HepG2 (cell line): Measurements from ENCODE around the gene UBE2O. TPM values are rescaled to one million over a fixed set of nuclear protein-coding genes. Genes with fewer than 3 reads are reported as not detected.
A peak's percentile ranks its signal among the peaks of the same experiment; 100 is the strongest.

Source experiments
- ATAC-seq: fragments of 200-7000 bp; cut with Tn5 transposase; 3 replicates; pipeline ENCODE4 v1.9.1; 2020; ENCODE audit warnings: mild to moderate bottlenecking, moderate library complexity
- BruUV-seq: library from RNA; stranded (reverse); fragments of 400-500 nt; replicated peaks from 2 replicates; lab custom pipeline; 2021; lab: Mats Ljungman, UMichigan
- CTCF ChIA-PET: fragments of 300-600 bp; formaldehyde crosslinking; extraction: SDS; loops from one replicate; lab custom pipeline; 2021; ENCODE audit warnings: low total read pairs, inconsistent platforms, low intra/inter-chr PET ratio; lab: Yijun Ruan, JAX
- POLR2A ChIA-PET: fragments of 350-600 bp; sonication (Branson Sonifier 250); formaldehyde crosslinking; loops from one replicate; lab custom pipeline; 2020; ENCODE audit warnings: antibody characterized with exemption, inconsistent platforms; lab: Yijun Ruan, JAX
- DNase-seq: peaks from one replicate; pipeline ENCODE4 v3.0.0-alpha.2; 2015; ENCODE audit warnings: low spot score
- FAIRE-seq: peaks from 3 replicates; lab custom pipeline; 2011; peaks lifted over from hg19 to GRCh38; lab: Jason Lieb, UNC
- H2AFZ ChIP-seq: one replicate; pipeline ENCODE4 v1.6.1; 2011; ENCODE audit warnings: low read length, inconsistent platforms
- H3K27ac ChIP-seq: fragments of 300-600 bp; 3 replicates; pipeline ENCODE4 v1.8.0; 2011; ENCODE audit warnings: mixed run types, mild to moderate bottlenecking, mixed read lengths, low read length, inconsistent platforms; ENCODE audit not compliant: insufficient read depth; ENCODE audit errors: extremely low read length
- H3K27me3 ChIP-seq, 2 experiments: fragments of 200-600 bp in 1 of 2; 2 replicates in 1 of 2; 3 replicates in 1 of 2; pipeline versions ENCODE4 v1.6.0 to v1.8.0; 2011; ENCODE audit warnings: low read length in 2 of 2, mild to moderate bottlenecking in 2 of 2, moderate library complexity in 2 of 2, inconsistent platforms in 1 of 2; ENCODE audit not compliant: insufficient read depth in 2 of 2, control insufficient read depth in 1 of 2
- H3K36me3 ChIP-seq, 2 experiments: fragments of 200-600 bp in 1 of 2; replicated peaks in 1 of 2; 2 replicates in 1 of 2; 3 replicates in 1 of 2; pipeline versions ENCODE4 v1.5.1 to v1.8.0; 2011; ENCODE audit warnings: low read length in 2 of 2, inconsistent platforms in 1 of 2; ENCODE audit not compliant: insufficient read depth in 2 of 2, control insufficient read depth in 1 of 2
- H3K4me1 ChIP-seq: 2 replicates; pipeline ENCODE4 v1.5.1; 2012; ENCODE audit warnings: low read length, inconsistent platforms; ENCODE audit not compliant: insufficient read depth
- H3K4me2 ChIP-seq: 2 replicates; pipeline ENCODE4 v1.6.0; 2011; ENCODE audit warnings: low read depth, low read length, inconsistent platforms
- H3K4me3 ChIP-seq, 3 experiments: fragments of 200-600 bp in 1 of 3; sonication (generic), shearing (Covaris generic) in 1 of 3; replicated peaks in 1 of 3; 2 replicates each; pipeline ENCODE4 v1.5.1; 2011 to 2016; ENCODE audit warnings: low read length in 3 of 3, inconsistent platforms in 2 of 3, low read depth in 2 of 3, mild to moderate bottlenecking in 2 of 3, control low read depth in 1 of 3, mixed read lengths in 1 of 3; ENCODE audit not compliant: insufficient read depth in 1 of 3
- H3K79me2 ChIP-seq: one replicate; pipeline ENCODE4 v1.6.1; 2011; ENCODE audit warnings: low read length, inconsistent platforms; ENCODE audit not compliant: insufficient read depth
- H3K9ac ChIP-seq: 2 replicates; pipeline ENCODE4 v1.6.0; 2011; ENCODE audit warnings: mild to moderate bottlenecking, low read depth, low read length, inconsistent platforms; ENCODE audit not compliant: insufficient read depth
- H3K9me3 ChIP-seq: 2 replicates; pipeline ENCODE4 v1.5.1; 2012; ENCODE audit warnings: mild to moderate bottlenecking, low read length
- H4K20me1 ChIP-seq: 2 replicates; pipeline ENCODE4 v1.6.0; 2011; ENCODE audit warnings: inconsistent platforms, mild to moderate bottlenecking, low read length, moderate library complexity; ENCODE audit not compliant: insufficient read depth
- BORCS8-MEF2B ChIP-seq: sonication (generic); formaldehyde crosslinking; IDR thresholded peaks from 2 replicates; pipeline ENCODE4 v1.8.0; 2022; ENCODE audit warnings: mild to moderate bottlenecking, missing genetic modification reagents
- MEIS1 ChIP-seq: sonication (generic); formaldehyde crosslinking; IDR thresholded peaks from 2 replicates; pipeline ENCODE4 v1.9.0; 2021; ENCODE audit warnings: mild to moderate bottlenecking, missing genetic modification reagents, moderate library complexity, borderline replicate concordance
- POLR2AphosphoS2 ChIP-seq: IDR thresholded peaks from 2 replicates; pipeline ENCODE4 v1.6.1; 2011; ENCODE audit warnings: low read depth, low read length, improper control_type of control experiment
- TCF12 ChIP-seq, 2 experiments: fragments of 450-650 bp in 1 of 2; sonication (generic) in 1 of 2; formaldehyde crosslinking in 1 of 2; IDR thresholded peaks; 2 replicates each; pipeline versions ENCODE4 v1.6.1 to v1.8.0; 2017 to 2022; ENCODE audit warnings: antibody characterized with exemption in 1 of 2, mild to moderate bottlenecking in 1 of 2, missing genetic modification reagents in 1 of 2, moderate library complexity in 1 of 2
- ZBTB8A ChIP-seq: sonication (generic); formaldehyde crosslinking; IDR thresholded peaks from 2 replicates; pipeline ENCODE4 v1.4.0; 2020; ENCODE audit warnings: mild to moderate bottlenecking, low read depth, missing genetic modification reagents, borderline replicate concordance
- ZNF143 ChIP-seq: sonication (generic); formaldehyde crosslinking; IDR thresholded peaks from 2 replicates; pipeline ENCODE4 v1.4.0; 2020; ENCODE audit warnings: missing genetic modification reagents
- ZNF30 ChIP-seq: sonication (generic); formaldehyde crosslinking; IDR thresholded peaks from 2 replicates; pipeline ENCODE4 v1.5.0; 2020; ENCODE audit warnings: mild to moderate bottlenecking, missing genetic modification reagents
- ZNF563 ChIP-seq: sonication (generic); formaldehyde crosslinking; IDR thresholded peaks from 2 replicates; pipeline ENCODE4 v1.8.0; 2022; ENCODE audit warnings: mild to moderate bottlenecking, moderate library complexity, missing genetic modification reagents
- WGBS: methylation state at CpG from one replicate; pipeline ENCODE4 v1.1.6; 2017; ENCODE audit warnings: low lambda C conversion rate; 5-methylcytosine and 5-hydroxymethylcytosine counted together
- in situ Hi-C: cut with HindIII; loops from 2 replicates; pipeline ENCODE4 v1.10.0; 2017; ENCODE audit warnings: low pct_unique_long_range_greater_than_20kb; ENCODE audit not compliant: extremely low pct_ligation_motif_present
- intact Hi-C: fragments of 100-400 bp; cut with micrococcal nuclease; formaldehyde crosslinking; loops from one replicate; pipeline ENCODE4 v1.10.0; 2022; ENCODE audit not compliant: unreplicated experiment
- polyA plus RNA-seq, 8 experiments: library from polyadenylated mRNA; depleted of rRNA in 3 of 8; stranded (reverse) in 7 of 8; unstranded in 1 of 8; fragments of >200 nt; fragmentation: Illumina TruSeq in 4 of 8; extraction: Trizol in 4 of 8; gene quantifications; 2 replicates each; pipeline versions ENCODE4 v1.2.1 to v1.2.3, GENCODE V29; 2011 to 2016; ENCODE audit warnings: low read depth in 4 of 8, missing spikeins in 1 of 8, mixed read lengths in 1 of 8; ENCODE audit not compliant: insufficient read depth in 1 of 8
- total RNA-seq, 5 experiments: library from RNA; depleted of rRNA; stranded (reverse); fragments of >200 nt; fragmentation: Illumina TruSeq; extraction: Trizol; gene quantifications; 2 replicates each; pipeline ENCODE4 v1.2.3, GENCODE V29; 2016; ENCODE audit warnings: low read depth in 1 of 5

UBE2O gene
- total and polyA plus RNA-seq, 2 of the 13 experiments (the other 11 are each of a cell fraction or from before 2014, with no cell fraction given): 21.5 to 23.5 TPM

DNA sequence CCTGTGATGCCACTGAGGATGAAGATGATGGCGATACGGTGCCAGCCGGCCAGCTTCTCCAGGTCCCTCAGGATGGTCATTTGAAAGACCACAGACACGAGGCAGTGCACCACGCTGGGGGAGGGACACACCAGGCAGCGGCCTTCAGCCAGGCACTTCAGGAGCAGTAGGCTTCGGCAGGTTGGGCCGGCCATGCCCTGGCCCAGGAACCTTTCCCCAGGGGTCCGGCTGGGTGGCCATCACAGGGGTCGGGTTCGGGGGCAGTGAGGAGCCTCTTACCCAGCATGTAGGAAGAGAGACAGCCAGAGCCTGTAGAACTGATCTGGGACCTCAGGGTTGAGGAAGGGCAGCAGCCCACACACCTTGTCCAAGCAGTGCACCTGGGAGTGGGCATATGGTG, 19.8 kb upstream of the UBE2O start:
- ChIA-PET CTCF (interaction anchor here (0.8 kb wide), 1 partner anchor 10 kb away, joined by 3 read pairs; no protein-coding TSS in a partner anchor), POLR2A (no interaction called here)
- DNase-seq (no peak), ATAC-seq (no peak), FAIRE-seq (no peak)
- Histone ChIP-seq H3K27ac (no peak overlapping the region), H3K4me2 (no peak overlapping the region), H4K20me1 (no peaks in the 10 kb centered on the region), H3K9ac (no peak overlapping the region), H3K27me3 (no peaks in the 10 kb centered on the region), H3K36me3 (peaks cover 0 to 6% of the 10 kb centered on the region in 2 experiments; a peak in 1 of 5 replicates), H3K79me2 (no peaks in the 10 kb centered on the region), H3K9me3 (no peaks in the 10 kb centered on the region), H3K4me1 (peaks cover 19% of the 10 kb centered on the region), H3K4me3 (no peak overlapping the region), H2AFZ (no peak overlapping the region)
- BruUV-seq: no TSS peak
- intact Hi-C loops (no loop called here), in situ Hi-C loops (no loop called here)
- WGBS: 97% methylated on average over 11 of the region's 11 CpGs
- TF ChIP-seq POLR2AphosphoS2 (no peak), TCF12 (IDR thresholded peaks at IDR 0.05) (no peak), TCF12 (CRISPR knock-in tag; IDR thresholded peaks at IDR 0.05) (no peak), MEIS1 (CRISPR knock-in tag) (no peak), ZBTB8A (no peak), ZNF143 (CRISPR knock-in tag) (no peak), ZNF30 (CRISPR knock-in tag) (no peak)

DNA sequence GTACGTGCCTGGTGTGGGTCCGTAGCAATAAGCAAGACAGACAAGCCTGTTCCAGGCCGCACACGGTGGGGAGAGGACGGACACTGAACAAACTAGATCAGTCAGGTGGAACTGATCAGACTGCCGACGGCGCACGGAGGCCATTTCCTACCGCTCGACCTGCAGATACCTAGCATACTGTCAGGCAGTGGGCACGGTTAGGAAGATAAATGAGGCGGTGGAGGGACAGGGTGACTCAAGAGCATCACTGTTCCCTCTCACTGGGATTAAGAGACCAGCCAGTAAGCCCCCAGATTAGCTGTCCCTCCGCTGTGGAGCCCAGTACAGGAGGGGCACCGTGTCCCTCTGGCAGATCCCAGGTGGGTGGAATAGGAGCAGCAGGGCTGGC, 19.3 kb upstream of the UBE2O start:
- Histone ChIP-seq H3K27ac (no peak overlapping the region), H3K9me3 (no peaks in the 10 kb centered on the region), H3K4me2 (no peak overlapping the region), H3K36me3 (peaks cover 0 to 6% of the 10 kb centered on the region in 2 experiments; a peak in 1 of 5 replicates), H4K20me1 (no peaks in the 10 kb centered on the region), H2AFZ (no peak overlapping the region), H3K4me1 (peaks cover 19% of the 10 kb centered on the region), H3K27me3 (peaks cover 0 to 2% of the 10 kb centered on the region in 2 experiments; a peak in 1 of 5 replicates), H3K9ac (no peak overlapping the region), H3K79me2 (no peaks in the 10 kb centered on the region), H3K4me3 (no peak overlapping the region)
- POLR2A ChIA-PET: interaction anchor here (1.5 kb wide), 2 partner anchors 26 to 30 kb away, joined by 3 to 7 read pairs; no protein-coding TSS in a partner anchor
- 95% methylated on average over 15 of the region's 15 CpGs for WGBS
- CTCF ChIA-PET: no interaction called here
- DNase-seq: no peak
- no peak for ATAC-seq
- no TSS peak for BruUV-seq
- no peak for FAIRE-seq
- in situ Hi-C loops (no loop called here), intact Hi-C loops (no loop called here)
- TF ChIP-seq ZNF563 (CRISPR knock-in tag) (0 out of 2 replicates have a peak, but pooled peaks have one; percentile 34), BORCS8-MEF2B (CRISPR knock-in tag) (no peak)
